SK-N-SH (cell line): ENCODE measurements around the gene NAP1L1. TPM values are rescaled to one million over a fixed set of nuclear protein-coding genes. Genes with fewer than 3 reads are reported as not detected.
A peak's percentile ranks its signal among the peaks of the same experiment; 100 is the strongest.

ENCODE experiments used
- CTCF ChIA-PET: fragments of 300-600, 350-600 bp; formaldehyde crosslinking; extraction: SDS; loops from one replicate; lab custom pipeline; 2021; lab: Yijun Ruan, JAX
- POLR2A ChIA-PET: fragments of 350-600 bp; sonication (Branson Sonifier 250); formaldehyde crosslinking; extraction: SDS; loops from one replicate; lab custom pipeline; 2020; ENCODE audit warnings: antibody characterized with exemption, inconsistent platforms; lab: Yijun Ruan, JAX
- DNase-seq: peaks from one replicate; pipeline ENCODE4 v3.0.0; 2012
- H2AFZ ChIP-seq: fragments of 200-600 bp; sonication (generic); 2 replicates; pipeline ENCODE4 v1.8.1; 2016; ENCODE audit warnings: antibody characterized with exemption, mild to moderate bottlenecking, low read depth
- H3F3A ChIP-seq: fragments of 200-600 bp; sonication (generic); replicated peaks from 2 replicates; pipeline ENCODE3; 2016; ENCODE audit warnings: antibody characterized with exemption, mild to moderate bottlenecking; ENCODE audit not compliant: insufficient read depth
- H3K27ac ChIP-seq, 2 experiments: fragments of 200-500 bp in 1 of 2; fragments of 200-600 bp in 1 of 2; sonication (Bioruptor generic) in 1 of 2; sonication (generic), shearing (Covaris generic) in 1 of 2; 2 replicates each; pipeline versions ENCODE4 v1.5.1 to v1.6.1; 2014 to 2016; ENCODE audit warnings: low read depth in 2 of 2, inconsistent platforms in 1 of 2, low read length in 1 of 2, mild to moderate bottlenecking in 1 of 2, mixed read lengths in 1 of 2
- H3K27me3 ChIP-seq: fragments of 200-600 bp; sonication (generic), shearing (Covaris generic); 2 replicates; pipeline ENCODE4 v1.6.1; 2016; ENCODE audit warnings: mixed run types; ENCODE audit not compliant: insufficient read depth
- H3K36me3 ChIP-seq, 2 experiments: fragments of 200-500 bp in 1 of 2; fragments of 200-600 bp in 1 of 2; sonication (Bioruptor generic) in 1 of 2; sonication (generic) in 1 of 2; replicated peaks in 1 of 2; 2 replicates each; pipeline versions ENCODE3 to v1.5.1; 2014 to 2016; ENCODE audit warnings: low read length in 1 of 2, mild to moderate bottlenecking in 1 of 2; ENCODE audit not compliant: insufficient read depth in 2 of 2, control insufficient read depth in 1 of 2
- H3K4me1 ChIP-seq, 2 experiments: fragments of 200-500 bp in 1 of 2; fragments of 200-600 bp in 1 of 2; sonication (Bioruptor generic) in 1 of 2; sonication (generic), shearing (Covaris generic) in 1 of 2; 2 replicates each; pipeline versions ENCODE4 v1.5.1 to v1.6.1; 2014 to 2016; ENCODE audit warnings: low read depth in 1 of 2, low read length in 1 of 2, mixed run types in 1 of 2; ENCODE audit not compliant: insufficient read depth in 2 of 2, control insufficient read depth in 1 of 2
- H3K4me2 ChIP-seq: fragments of 200-600 bp; sonication (generic), shearing (Covaris generic); 2 replicates; pipeline ENCODE4 v1.6.1; 2017; ENCODE audit warnings: mixed run types
- H3K4me3 ChIP-seq, 2 experiments: fragments of 200-500 bp in 1 of 2; fragments of 200-600 bp in 1 of 2; sonication (Bioruptor generic) in 1 of 2; sonication (generic), shearing (Covaris generic) in 1 of 2; 2 replicates each; pipeline versions ENCODE4 v1.5.1 to v1.8.1; 2014 to 2016; ENCODE audit warnings: low read depth in 2 of 2, inconsistent platforms in 1 of 2, low read length in 1 of 2, mild to moderate bottlenecking in 1 of 2, mixed read lengths in 1 of 2, moderate library complexity in 1 of 2
- H3K79me2 ChIP-seq: fragments of 200-600 bp; sonication (generic); 2 replicates; pipeline ENCODE4 v1.8.1; 2017; ENCODE audit warnings: mild to moderate bottlenecking; ENCODE audit not compliant: insufficient read depth
- H3K9ac ChIP-seq: fragments of 200-600 bp; sonication (generic); 2 replicates; pipeline ENCODE4 v1.6.1; 2017; ENCODE audit warnings: mixed run types
- H3K9me2 ChIP-seq: fragments of 200-600 bp; sonication (generic); 2 replicates; pipeline ENCODE4 v1.6.1; 2017; ENCODE audit warnings: mixed run types
- H3K9me3 ChIP-seq: fragments of 200-600 bp; sonication (generic); 2 replicates; pipeline ENCODE4 v1.6.1; 2017; ENCODE audit warnings: mixed run types, mild to moderate bottlenecking, moderate library complexity
- H4K20me1 ChIP-seq: fragments of 200-600 bp; sonication (generic); 2 replicates; pipeline ENCODE4 v1.6.1; 2017; ENCODE audit warnings: mild to moderate bottlenecking, mixed run types; ENCODE audit not compliant: insufficient read depth
- CHD2 ChIP-seq: fragments of 150-350 bp; IDR thresholded peaks from 2 replicates; pipeline ENCODE4 v1.6.1; 2018; ENCODE audit warnings: low read length; ENCODE audit not compliant: partially characterized antibody
- EP300 ChIP-seq, 2 experiments: IDR thresholded peaks; 2 replicates each; pipeline versions ENCODE4 v1.4.0 to v1.6.1; 2012; ENCODE audit warnings: borderline replicate concordance in 1 of 2, low read depth in 1 of 2, low read length in 1 of 2
- FOSL2 ChIP-seq: IDR thresholded peaks from 2 replicates; pipeline ENCODE4 v1.4.0; 2012; ENCODE audit warnings: low read depth, mild to moderate bottlenecking, moderate library complexity, borderline replicate concordance
- FOXJ3 ChIP-seq: sonication (generic); formaldehyde crosslinking; IDR thresholded peaks from 2 replicates; pipeline ENCODE4 v1.5.1; 2020; ENCODE audit warnings: mild to moderate bottlenecking, missing genetic modification reagents
- GATA2 ChIP-seq: sonication (generic); formaldehyde crosslinking; IDR thresholded peaks from 2 replicates; pipeline ENCODE4 v1.5.0; 2020; ENCODE audit warnings: mild to moderate bottlenecking, missing genetic modification reagents
- IRF3 ChIP-seq: fragments of 150-350 bp; IDR thresholded peaks from 2 replicates; pipeline ENCODE4 v1.6.1; 2016; ENCODE audit warnings: mild to moderate bottlenecking, low read depth, low read length
- MAX ChIP-seq: IDR thresholded peaks from 2 replicates; pipeline ENCODE4 v1.4.0; 2012; ENCODE audit warnings: low read depth
- NFIC ChIP-seq: IDR thresholded peaks from 2 replicates; pipeline ENCODE4 v1.4.0; 2012; ENCODE audit warnings: borderline replicate concordance
- RCOR1 ChIP-seq: fragments of 150-350 bp; IDR thresholded peaks from 2 replicates; pipeline ENCODE4 v1.6.1; 2017; ENCODE audit warnings: antibody characterized with exemption, low read length
- REST ChIP-seq: IDR thresholded peaks from 2 replicates; pipeline ENCODE4 v1.6.1; 2012; ENCODE audit warnings: mild to moderate bottlenecking, low read depth, low read length, moderate library complexity
- TAF1 ChIP-seq: IDR thresholded peaks from 2 replicates; pipeline ENCODE4 v1.6.1; 2012; ENCODE audit warnings: low read depth, mild to moderate bottlenecking, low read length, moderate library complexity, borderline replicate concordance
- TCF12 ChIP-seq: IDR thresholded peaks from 2 replicates; pipeline ENCODE4 v1.4.0; 2012
- TEAD4 ChIP-seq: IDR thresholded peaks from 2 replicates; pipeline ENCODE4 v1.4.0; 2012; ENCODE audit warnings: mild to moderate bottlenecking, borderline replicate concordance; ENCODE audit not compliant: insufficient read depth
- USF1 ChIP-seq: IDR thresholded peaks from 2 replicates; pipeline ENCODE4 v1.4.0; 2012; ENCODE audit warnings: low read depth, borderline replicate concordance
- whole genome bisulfite sequencing: methylation state at CpG from one replicate; pipeline ENCODE4 v1.1.6; 2017; ENCODE audit warnings: low lambda C conversion rate; 5-methylcytosine and 5-hydroxymethylcytosine counted together
- polyA plus RNA-seq, 3 experiments: library from polyadenylated mRNA; depleted of rRNA; stranded (reverse); fragments of >200 nt; gene quantifications; 2 replicates each; pipeline ENCODE4 v1.2.3, GENCODE V29; 2012

The NAP1L1 gene
- polyA plus RNA-seq, 1 of the 3 experiments (the other 2 are of a cell fraction): 197 TPM

GRCh38 chr12:76002598-76003354 lies 81.7 kb downstream of the NAP1L1 start:
- H3K9ac ChIP-seq: no peak overlapping the region
- peak; percentile 52 for DNase-seq
- no peaks in the 10 kb centered on the region for H3K36me3 ChIP-seq
- peaks cover under 1 to 4% of the 10 kb centered on the region in 2 experiments; a peak in 3 of 4 replicates for H3K4me1 ChIP-seq
- ChIA-PET POLR2A (interaction anchor here (0.7 to 1.9 kb wide), 2 partner anchors 11 to 282 kb away, joined by 3 to 7 read pairs; no protein-coding TSS in a partner anchor), CTCF (interaction anchor here (0.6 to 1.7 kb wide), 9 partner anchors 11 to 476 kb away, joined by 3 to 6 read pairs (median 3); no protein-coding TSS in a partner anchor)
- TF ChIP-seq TCF12: peak; percentile 80
- TF ChIP-seq FOXJ3 (CRISPR knock-in tag): peak; percentile 52; the same call in 1 of the 2 replicates
- peak; percentile 78 for TF ChIP-seq CHD2
- TF ChIP-seq EP300 (IDR thresholded peaks at IDR 0.05; ENCODE audit: borderline replicate concordance in 1 of 2, low read depth in 1 of 2, low read length in 1 of 2): peak in 1 of 2 experiments; percentile 90; a peak in 2 of 4 replicates
- TF ChIP-seq FOSL2: no peak
- no peak for TF ChIP-seq USF1
- TF ChIP-seq GATA2 (CRISPR knock-in tag): peak; percentile 87
- peak; percentile 53; the same call in 1 of the 2 replicates for TF ChIP-seq TEAD4
- peak; percentile 92 for TF ChIP-seq RCOR1
- WGBS: 30% methylated on average over 1 of the region's 1 CpG
- H3K9me3 ChIP-seq: no peaks in the 10 kb centered on the region
- no peaks in the 10 kb centered on the region for H3K27me3 ChIP-seq
- peaks cover 6% of the 10 kb centered on the region for H3F3A ChIP-seq
- no peak overlapping the region for H3K4me3 ChIP-seq
- no peaks in the 10 kb centered on the region for H4K20me1 ChIP-seq
- H2AFZ ChIP-seq: no peak overlapping the region
- no peaks in the 10 kb centered on the region for H3K9me2 ChIP-seq
- no peak overlapping the region for H3K4me2 ChIP-seq
- H3K79me2 ChIP-seq: no peaks in the 10 kb centered on the region
- H3K27ac ChIP-seq: peak overlapping the region in 1 of 2 experiments; percentile 67; a peak in 1 of 4 replicates

- Histone ChIP-seq H3K9me3 (no peaks in the 10 kb centered on the region), H3K79me2 (no peaks in the 10 kb centered on the region), H3K4me3 (no peak overlapping the region), H3K4me2 (peak overlapping the region; percentile 0; the same call in 1 of the 2 replicates), H3K9ac (no peak overlapping the region), H2AFZ (no peak overlapping the region), H3K4me1 (peaks cover 4 to 10% of the 10 kb centered on the region in 2 experiments), H3F3A (peaks cover 12% of the 10 kb centered on the region), H3K27me3 (no peaks in the 10 kb centered on the region), H3K9me2 (no peaks in the 10 kb centered on the region), H4K20me1 (no peaks in the 10 kb centered on the region), H3K27ac (no peak overlapping the region), H3K36me3 (no peaks in the 10 kb centered on the region)
- 69% methylated on average over 4 of the region's 4 CpGs for WGBS
- POLR2A ChIA-PET: no interaction called here
- no peak for DNase-seq
- CTCF ChIA-PET: no interaction called here
- TF ChIP-seq RCOR1: no peak
- no peak for TF ChIP-seq MAX
- no peak for TF ChIP-seq USF1
- TF ChIP-seq EP300 (IDR thresholded peaks at IDR 0.05; ENCODE audit: borderline replicate concordance in 1 of 2, low read depth in 1 of 2, low read length in 1 of 2): no peak
- TF ChIP-seq IRF3: no peak
- TF ChIP-seq REST: no peak
- no peak for TF ChIP-seq TAF1
- no peak for TF ChIP-seq NFIC
Measured at GRCh38 chr12:75998292-75999063, 86.0 kb downstream of the NAP1L1 start.
